NCI-H1417 (cell line): ENCODE results near the gene PGM5.

ENCODE experiments used
- DNase-seq, 3 experiments: peaks; one replicate each; lab custom pipeline; 2025; lab: John Stamatoyannopoulos, UW

Gene PGM5

GRCh38 chr9:68433531-68434110 is 77.2 kb downstream of the PGM5 start:
- no peak for DNase-seq

DNA sequence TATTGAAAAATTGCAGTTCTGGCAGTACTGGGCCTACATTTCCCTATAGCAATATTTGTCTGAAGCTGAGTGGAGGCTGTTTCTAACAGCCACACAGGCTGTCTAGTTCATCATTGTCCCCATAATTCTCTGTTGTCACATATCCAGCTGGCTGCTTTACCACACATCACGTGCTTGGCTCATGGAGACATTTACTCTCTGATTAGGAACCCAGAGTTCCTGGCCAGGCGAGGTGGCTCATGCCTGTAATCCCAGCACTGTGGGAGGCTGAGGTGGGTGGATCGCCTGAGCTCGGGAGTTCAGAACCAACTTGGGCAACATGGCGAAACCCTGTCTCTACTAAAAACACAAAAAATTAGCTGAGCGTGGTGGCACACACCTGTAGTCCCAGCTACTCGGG is 81.4 kb downstream of the PGM5 start:
- no peak for DNase-seq

DNA sequence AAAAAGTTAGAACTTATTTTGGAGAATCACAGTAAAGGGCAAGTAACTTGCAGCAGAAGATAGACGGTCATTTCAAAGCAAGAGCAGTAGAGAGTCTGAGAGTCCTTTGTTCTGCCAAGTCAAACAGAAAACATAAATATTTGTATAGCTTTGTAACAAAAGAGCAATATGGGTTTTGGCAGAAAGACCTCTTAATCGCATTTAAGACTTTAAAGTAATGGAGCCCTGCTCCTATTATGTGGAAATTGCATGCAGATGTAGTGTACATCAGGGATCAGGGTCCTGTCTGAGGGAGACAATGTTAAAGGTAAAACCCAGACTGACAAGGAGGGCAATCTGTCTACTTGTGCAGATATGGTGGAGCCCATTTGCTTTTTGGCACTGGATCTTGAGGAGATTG is 87.2 kb downstream of the PGM5 start:
- no peak for DNase-seq

DNA sequence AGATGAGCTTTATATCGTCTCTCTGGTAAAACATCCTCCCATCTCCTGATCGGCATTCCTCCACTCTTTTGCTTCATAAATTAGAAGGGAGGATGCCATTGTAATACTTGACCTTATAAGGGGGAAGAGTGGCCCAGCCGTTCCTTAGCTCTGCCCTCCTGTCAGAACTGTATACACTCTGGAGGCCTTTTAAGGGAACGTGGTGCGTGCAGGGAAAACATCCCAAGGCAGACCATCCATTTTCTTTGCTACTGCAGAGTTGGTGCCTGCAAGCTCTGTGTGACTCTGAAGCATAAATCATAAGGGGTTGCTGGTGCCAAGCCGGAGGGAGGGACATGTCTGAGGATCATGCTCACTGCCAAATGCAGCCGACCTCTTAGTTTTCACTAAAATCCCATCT is 90.4 kb downstream of the PGM5 start:
- DNase-seq, result no peak

DNA sequence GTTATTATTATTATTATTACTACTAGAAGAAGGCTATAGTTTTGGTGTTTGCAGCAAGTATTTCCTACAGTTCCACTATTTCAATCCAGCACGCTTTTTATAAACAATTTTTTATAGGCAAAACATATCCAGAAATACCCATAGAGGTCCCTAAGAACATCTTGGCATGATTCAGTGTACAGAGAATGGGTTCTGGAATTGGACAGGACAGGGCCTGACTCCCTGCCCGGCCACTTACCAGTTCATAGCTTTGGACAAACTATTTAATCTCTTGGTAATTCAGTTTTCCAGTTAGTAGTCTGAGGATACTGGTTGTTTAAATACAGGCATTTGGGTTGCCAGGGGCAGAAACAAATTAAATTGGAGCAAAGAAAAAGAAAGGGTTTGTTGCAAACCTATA is 91.2 kb downstream of the PGM5 start:
- no peak for DNase-seq

DNA sequence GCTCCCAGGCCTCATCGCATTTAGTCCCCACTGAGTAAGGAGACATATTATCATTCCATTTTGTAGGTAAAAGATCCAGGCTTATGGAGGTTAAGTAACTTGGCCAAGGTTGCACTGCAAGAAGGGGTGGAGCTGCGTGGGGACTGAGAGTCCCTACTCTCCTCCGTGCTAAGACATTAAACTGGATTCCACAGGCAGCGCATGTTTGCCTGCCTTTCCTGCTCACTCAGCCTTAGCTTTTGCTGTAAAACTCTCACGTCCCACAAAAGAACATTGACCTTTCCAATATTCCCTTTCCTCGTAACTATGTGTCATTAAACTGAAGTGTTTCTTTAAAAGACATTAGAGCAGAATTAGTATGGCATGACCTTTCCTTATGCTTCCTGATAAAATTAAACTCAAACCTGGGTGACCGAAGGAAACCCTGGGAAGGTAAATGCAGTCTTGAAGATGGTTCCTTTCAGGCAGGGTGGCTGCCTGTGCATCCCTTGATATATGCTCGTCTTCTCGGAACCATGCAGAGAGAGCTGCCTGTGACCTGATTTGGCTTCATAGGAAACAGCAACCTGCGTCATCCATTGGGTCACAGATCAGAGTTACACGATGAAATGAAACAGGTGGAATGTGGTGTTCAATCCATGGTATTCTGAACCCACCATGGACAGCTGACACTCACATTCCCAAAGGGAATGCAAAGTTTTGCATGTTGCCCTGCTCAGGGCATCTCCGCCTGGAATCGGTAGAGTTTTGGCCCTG is 98.3 kb downstream of the PGM5 start:
- DNase-seq, result no peak

DNA sequence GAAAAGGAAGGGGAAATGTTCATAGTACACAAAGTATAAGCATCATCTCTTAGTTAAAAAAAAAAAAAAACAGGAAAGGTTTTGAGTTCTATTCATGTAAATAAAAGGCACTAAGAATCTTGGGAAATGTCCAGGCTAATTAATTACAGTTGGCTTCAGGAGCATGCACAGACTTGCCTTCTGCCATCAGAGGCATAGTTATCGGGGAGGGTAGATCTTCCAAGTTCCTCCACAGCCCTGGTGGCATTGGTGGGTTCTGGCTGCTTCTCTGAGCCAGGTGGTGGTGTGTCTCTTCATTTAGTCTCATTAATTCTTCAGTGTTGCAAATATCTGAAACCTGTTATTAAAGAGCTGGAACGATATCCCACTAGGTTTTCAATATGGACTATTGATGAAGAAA is 99.0 kb downstream of the PGM5 start:
- DNase-seq, result peak in 2 of 3 experiments; percentile 37 to 78

DNA sequence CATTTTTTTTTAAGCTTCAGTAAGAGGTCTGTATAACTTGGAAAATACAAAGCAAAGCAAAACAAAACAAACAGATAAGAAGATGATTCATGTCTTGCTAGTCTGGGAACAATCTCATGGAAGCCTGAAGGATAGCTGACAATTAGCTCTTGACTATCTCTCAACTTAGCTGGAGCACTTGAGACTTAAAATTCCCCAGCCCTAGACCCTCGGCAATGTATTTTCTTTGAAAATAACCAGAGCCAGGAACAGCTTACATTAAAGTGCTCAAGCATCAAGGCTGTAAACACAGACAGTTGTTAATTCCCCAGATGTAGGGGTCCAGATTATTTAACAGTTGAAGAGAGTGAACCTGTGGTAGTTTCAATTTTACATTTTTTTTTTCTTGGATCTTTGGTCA is 101.4 kb downstream of the PGM5 start:
- DNase-seq, result no peak

DNA sequence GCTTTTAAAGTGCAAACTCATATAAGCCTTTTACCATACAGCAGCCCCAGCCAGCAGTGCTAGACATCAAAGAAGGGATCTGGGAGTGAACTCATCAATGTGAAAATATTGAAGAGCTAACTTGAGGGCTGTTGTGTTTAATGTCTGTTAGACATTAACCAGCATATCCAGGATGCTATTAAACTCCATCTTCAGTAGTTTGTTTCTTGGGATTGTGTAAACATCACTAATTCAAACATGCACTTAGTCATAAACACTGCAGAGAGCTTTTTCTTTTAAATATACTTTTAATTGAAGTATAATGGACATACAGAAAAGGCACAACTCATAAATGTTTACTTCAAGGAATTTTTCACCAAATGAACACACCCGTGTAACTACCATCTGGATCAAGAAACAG is 102.5 kb downstream of the PGM5 start:
- DNase-seq, result no peak

DNA sequence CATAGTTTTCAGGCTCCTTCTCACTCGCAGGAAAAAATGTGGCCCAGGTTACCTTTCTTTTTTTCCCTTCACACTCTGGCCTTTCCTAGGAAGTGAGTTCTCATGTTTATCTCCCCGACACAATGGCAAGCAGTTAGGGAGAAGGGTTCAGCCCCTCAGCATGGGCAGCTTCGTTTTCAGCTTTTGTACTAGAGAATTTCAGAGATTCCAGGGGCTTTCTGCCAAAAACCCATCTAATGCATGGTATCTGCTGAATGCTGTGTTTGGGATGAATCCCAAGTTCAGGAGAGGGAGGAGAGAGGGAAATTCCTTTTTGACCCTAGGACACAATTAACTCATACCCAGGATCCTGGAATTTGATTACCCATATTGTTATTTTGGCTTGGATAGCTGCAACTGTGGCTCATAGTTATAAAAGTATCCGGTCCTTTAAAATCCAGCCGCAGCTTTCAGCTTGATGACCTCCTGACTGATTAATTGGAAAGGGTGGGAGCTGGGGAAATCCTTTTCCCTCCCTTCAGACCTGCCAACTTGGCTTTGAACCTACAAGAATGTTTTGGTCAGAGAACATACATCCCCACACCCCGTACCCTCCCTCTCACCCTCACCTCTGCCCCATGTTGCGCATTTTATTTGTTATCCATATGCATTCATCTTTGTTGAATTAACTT is 105.8 kb downstream of the PGM5 start:
- no peak for DNase-seq

DNA sequence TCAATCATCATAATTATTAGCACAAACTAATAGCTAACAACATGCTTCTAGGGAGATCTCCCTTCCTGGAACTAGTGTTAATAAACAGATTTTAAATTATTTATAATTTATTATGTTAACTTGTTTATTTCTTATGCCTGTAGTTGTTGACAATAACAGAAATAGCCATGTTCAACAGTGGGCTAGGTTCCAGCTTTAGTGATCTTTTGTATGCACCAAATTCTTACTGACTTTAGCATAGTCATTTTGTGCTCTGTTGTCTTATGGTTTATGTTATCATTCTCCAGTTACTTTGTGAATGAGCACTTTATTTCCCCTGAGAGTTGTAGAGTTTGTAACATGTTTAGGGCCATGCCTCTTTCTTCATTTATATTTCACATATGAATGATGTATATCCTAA is 113.7 kb downstream of the PGM5 start:
- DNase-seq, result no peak

GRCh38 chr9:68470634-68471033 is 114.2 kb downstream of the PGM5 start:
- no peak for DNase-seq

DNA sequence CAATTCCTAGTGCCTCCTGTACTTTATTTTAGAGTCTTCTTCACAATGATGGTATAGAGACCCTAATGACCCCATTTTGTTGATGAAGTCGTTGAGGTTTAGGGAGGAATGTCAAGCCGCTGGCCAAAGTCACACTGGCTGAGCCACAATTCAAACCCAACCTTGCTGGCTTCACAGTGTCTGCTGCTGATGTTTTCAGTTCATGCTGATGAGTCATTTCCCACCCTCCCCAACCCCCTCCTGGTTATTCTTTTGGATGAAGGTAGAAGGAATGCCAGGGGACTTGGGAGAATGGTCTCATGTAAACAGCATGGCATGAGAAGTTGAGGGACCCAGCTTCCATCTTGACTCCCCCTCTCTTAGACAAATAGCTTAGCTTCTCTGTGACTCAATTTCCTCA is 115.7 kb downstream of the PGM5 start:
- DNase-seq, result no peak

- no peak for DNase-seq
Observed at GRCh38 chr9:68473790-68474189, 117.4 kb downstream of the PGM5 start.

DNA sequence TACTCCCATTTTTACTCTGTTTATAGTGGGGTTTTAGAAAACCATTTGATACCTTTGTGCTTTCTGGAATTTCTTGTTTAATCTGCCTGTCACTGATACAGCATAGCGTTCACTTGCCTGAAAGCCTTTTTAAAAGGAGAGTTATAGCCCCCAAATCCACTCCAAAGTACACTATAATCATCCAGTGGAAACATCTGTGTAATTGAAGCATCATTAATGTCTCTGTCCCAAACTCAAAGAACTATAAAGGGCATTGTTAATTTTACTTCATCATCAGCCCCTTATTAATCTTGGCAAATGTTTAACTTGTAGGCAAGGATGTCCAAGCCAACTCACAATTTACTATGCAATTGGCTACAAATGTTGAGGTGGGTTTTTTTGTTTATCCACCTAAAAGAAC is 120.0 kb downstream of the PGM5 start:
- no peak for DNase-seq

DNA sequence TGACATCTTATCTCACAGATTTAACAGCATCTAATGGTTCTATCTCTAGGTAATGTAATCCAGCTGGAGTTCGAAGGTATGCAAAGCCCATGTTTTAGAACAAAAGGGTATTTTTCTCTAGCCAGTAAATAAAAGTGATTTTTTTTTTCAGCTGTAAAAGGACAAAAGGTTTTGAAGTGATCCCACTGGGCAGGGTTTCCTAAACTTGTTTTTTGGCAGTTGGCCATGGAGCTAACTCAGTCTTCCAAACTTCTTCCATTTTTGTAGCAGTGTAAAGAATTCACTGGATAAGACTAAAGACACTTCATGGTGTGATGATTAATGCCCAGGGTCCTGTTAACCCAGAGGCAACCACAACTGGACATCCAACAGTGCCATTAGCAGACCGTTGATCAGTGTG is 120.4 kb downstream of the PGM5 start:
- DNase-seq, result no peak

GRCh38 chr9:68480807-68481206 is 124.4 kb downstream of the PGM5 start:
- DNase-seq, result no peak

- peak in 2 of 3 experiments; percentile 11 to 29 for DNase-seq
Observed at GRCh38 chr9:68482548-68482947, 126.1 kb downstream of the PGM5 start.

DNA sequence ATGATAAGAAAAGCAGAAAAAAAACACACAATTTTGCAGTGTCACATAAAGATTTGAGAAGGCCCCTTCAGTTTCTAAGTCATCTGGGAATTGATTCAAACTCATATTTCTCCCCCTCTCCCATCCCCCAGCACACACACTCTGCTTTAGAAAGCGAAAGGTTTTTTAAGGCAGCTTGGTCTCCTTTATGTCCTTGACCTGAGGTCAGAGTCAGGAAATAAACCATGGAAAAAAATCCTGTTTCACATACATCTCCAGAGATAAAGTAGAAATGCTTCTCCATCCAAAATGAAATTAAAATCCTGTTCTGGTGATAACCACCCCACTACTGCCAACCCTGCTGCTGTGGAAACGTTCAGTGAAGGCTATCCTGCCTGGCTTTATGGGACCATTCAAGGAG is 131.7 kb downstream of the PGM5 start:
- no peak for DNase-seq

GRCh38 chr9:68489646-68490045 is 133.2 kb downstream of the PGM5 start:
- DNase-seq, result no peak

DNA sequence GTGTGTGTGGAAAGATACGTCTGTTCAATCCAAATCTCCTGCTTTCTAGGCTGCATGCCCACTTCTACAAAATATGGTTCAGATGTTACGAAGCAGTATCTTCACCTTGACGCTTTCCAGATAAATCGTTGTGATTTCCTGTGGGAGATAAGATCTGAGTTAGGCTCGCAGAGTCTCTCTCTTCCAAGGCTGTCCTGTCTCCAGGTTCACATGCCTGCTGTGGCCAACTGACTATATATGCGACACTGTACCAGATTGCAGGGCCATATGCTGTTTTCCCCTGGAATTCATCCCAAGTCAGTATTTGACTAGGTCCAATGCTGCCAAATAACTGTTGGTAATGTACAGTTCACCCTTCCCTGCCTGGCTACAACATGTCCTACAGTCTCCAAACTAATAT is 136.4 kb downstream of the PGM5 start:
- no peak for DNase-seq

GRCh38 chr9:68493541-68493940 is 137.1 kb downstream of the PGM5 start:
- no peak for DNase-seq

DNA sequence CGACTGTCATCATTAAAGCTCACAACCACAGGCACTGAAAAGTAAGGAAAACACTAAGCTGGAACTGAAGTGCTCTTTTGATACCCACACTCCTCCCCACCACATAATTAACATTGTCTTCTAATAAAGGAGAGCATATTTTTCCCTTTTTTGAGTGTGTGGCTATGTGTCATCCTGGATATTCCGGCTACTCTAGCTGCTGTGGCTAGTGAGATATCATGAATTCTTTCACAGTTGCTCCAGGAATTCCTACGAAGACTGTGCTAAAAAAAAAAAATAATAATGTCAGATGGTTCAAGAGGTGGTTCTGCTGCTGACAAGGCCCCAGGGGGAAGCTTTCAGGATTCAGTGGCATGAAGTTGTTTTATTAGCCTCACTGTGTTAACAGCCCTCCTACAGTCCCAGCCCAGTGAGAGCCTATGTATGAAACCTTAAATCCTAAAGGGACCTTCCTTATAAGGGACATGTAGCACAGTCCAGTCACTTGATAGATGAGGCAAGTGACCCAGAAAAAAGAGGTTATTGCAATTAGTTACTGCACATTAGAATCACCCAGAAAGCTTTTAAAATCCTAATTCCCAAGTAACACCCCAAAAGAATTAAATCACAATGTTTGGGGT is 137.7 kb downstream of the PGM5 start:
- no peak for DNase-seq
